Measurements from ENCODE around the gene SYT8.

GRCh38 chr11:1791912-1792311 is 42.9 kb upstream of the SYT8 start:
- TF ChIP-seq CTCF (IDR thresholded peaks at IDR 0.05 in 4 of 5, conservative IDR thresholded peaks at IDR 0.05 in 1 of 5) (no peak), POLR2A (IDR thresholded peaks at IDR 0.05) (no peak)

All from gastrocnemius medialis (tissue), 4 donors.